HEK293 (cell line): ENCODE results near the gene RIMBP3B.
"Not testable (repeated sequence)": the region's sequence is repeated elsewhere in the genome, so short reads cannot be mapped to it uniquely, and the experiment has no call there.

Experiments used
- MYNN ChIP-seq: fragments of 450-650 bp; formaldehyde crosslinking; IDR thresholded peaks from 2 replicates; pipeline ENCODE4 v1.5.1; 2016; ENCODE audit warnings: missing biosample characterization, missing genetic modification characterization, borderline replicate concordance
- TCF7L2 ChIP-seq: IDR thresholded peaks from 2 replicates; pipeline ENCODE4 v1.6.1; 2011; ENCODE audit warnings: low read depth, mild to moderate bottlenecking, inconsistent platforms, low read length, moderate library complexity, borderline replicate concordance
- ZBTB20 ChIP-seq: fragments of 450-650 bp; formaldehyde crosslinking; IDR thresholded peaks from 2 replicates; pipeline ENCODE4 v1.5.1; 2016; ENCODE audit warnings: missing biosample characterization, missing genetic modification characterization
- ZNF274 ChIP-seq, 2 experiments: fragments of 200-500 bp in 1 of 2; fragments of 450-650 bp in 1 of 2; sonication (Bioruptor generic) in 1 of 2; formaldehyde crosslinking in 1 of 2; IDR thresholded peaks; 2 replicates each; pipeline versions ENCODE4 v1.5.1 to v1.6.1; 2014 to 2016; ENCODE audit warnings: borderline replicate concordance in 1 of 2, inconsistent platforms in 1 of 2, low read length in 1 of 2, missing biosample characterization in 1 of 2, missing genetic modification characterization in 1 of 2
- ZNF473 ChIP-seq: fragments of 450-650 bp; formaldehyde crosslinking; IDR thresholded peaks from 2 replicates; pipeline ENCODE4 v1.5.1; 2017; ENCODE audit warnings: missing biosample characterization, missing genetic modification characterization
- ZNF626 ChIP-seq: fragments of 450-650 bp; sonication (Bioruptor Pico); formaldehyde crosslinking; IDR thresholded peaks from 2 replicates; pipeline ENCODE4 v1.5.1; 2018; ENCODE audit warnings: missing biosample characterization, missing genetic modification characterization, inconsistent platforms
- ZNF658 ChIP-seq: fragments of 450-650 bp; formaldehyde crosslinking; IDR thresholded peaks from 2 replicates; pipeline ENCODE4; 2016; ENCODE audit warnings: missing biosample characterization, missing genetic modification characterization
- TF ChIP-seq, protein P1 (sequence below): sonication (generic); formaldehyde crosslinking; IDR thresholded peaks from 2 replicates; pipeline ENCODE4 v1.8.1; 2022; ENCODE audit warnings: mild to moderate bottlenecking, moderate library complexity, missing genetic modification reagents
- TF ChIP-seq, protein P2 (sequence below): fragments of 450-650 bp; formaldehyde crosslinking; IDR thresholded peaks from 2 replicates; pipeline ENCODE4 v1.5.1; 2016; ENCODE audit warnings: missing biosample characterization, missing genetic modification characterization
- TF ChIP-seq, protein P3 (sequence below): fragments of 450-650 bp; formaldehyde crosslinking; IDR thresholded peaks from 2 replicates; pipeline ENCODE4 v1.5.1; 2017; ENCODE audit warnings: missing biosample characterization, missing genetic modification characterization
- TF ChIP-seq, protein P4 (sequence below): fragments of 450-650 bp; IDR thresholded peaks from 2 replicates; pipeline ENCODE4 v1.5.1; 2018; ENCODE audit warnings: missing biosample characterization, mild to moderate bottlenecking, missing genetic modification characterization
- TF ChIP-seq, protein P5 (sequence below): fragments of 450-650 bp; formaldehyde crosslinking; IDR thresholded peaks from 2 replicates; pipeline ENCODE4 v1.5.1; 2016; ENCODE audit warnings: missing biosample characterization, missing genetic modification characterization
- TF ChIP-seq, protein P6 (sequence below): fragments of 450-650 bp; formaldehyde crosslinking; conservative IDR thresholded peaks from 2 replicates; pipeline ENCODE4 v1.5.1; 2016; ENCODE audit warnings: low read depth, missing biosample characterization, missing genetic modification characterization

DNA sequence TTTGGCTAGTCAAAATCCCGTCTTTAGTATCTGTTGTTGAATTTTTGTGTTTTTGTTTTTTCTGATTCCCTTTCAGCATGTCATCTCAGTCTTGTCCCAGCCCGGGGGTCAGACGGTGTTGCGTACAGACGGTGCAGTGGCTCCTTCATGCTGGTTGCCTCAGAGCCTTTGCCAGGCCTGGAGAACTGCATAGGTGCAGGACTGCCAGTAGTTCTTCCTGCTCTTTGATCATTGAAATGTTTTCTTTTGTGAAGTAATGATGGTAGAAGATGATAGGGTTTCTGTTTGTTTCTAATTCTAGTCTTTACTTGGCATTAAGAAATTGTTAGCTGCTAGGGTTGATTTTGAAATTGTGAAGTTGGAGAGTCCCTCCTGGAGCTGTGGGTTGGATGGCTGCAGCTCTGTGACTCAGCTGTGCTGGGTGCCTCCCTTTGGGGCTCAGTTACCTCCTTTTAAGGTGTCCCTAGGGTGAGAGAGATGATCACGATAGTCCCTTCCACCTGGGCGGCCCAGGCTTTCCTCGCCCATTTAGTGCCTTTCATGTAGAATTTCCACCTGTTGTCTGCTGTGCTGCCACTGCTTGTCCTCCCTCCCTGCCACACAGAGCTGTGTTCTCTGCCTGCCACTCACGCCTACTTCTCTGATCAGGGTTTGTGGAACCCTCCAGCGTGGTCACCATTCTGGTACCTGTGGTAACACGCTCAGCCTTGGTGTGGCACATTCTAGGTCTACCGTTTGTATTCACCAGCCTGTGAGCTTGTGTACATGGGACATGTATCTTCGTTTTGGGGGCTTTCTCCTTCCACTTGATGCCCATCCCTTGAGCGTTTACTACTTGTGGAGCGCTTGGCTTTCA is 51.1 kb downstream of the RIMBP3B start:
- TF ChIP-seq ZBTB20; MYNN (tag by site-specific recombination); ZNF658 (tag by site-specific recombination); ZNF274 (IDR thresholded peaks at IDR 0.05; ENCODE audit: low read length); ZNF274 (tag by site-specific recombination; IDR thresholded peaks at IDR 0.05; ENCODE audit: borderline replicate concordance); ZNF473; TCF7L2; ZNF626 (tag by site-specific recombination): not testable (repeated sequence)
- TF ChIP-seq, protein P1, sequence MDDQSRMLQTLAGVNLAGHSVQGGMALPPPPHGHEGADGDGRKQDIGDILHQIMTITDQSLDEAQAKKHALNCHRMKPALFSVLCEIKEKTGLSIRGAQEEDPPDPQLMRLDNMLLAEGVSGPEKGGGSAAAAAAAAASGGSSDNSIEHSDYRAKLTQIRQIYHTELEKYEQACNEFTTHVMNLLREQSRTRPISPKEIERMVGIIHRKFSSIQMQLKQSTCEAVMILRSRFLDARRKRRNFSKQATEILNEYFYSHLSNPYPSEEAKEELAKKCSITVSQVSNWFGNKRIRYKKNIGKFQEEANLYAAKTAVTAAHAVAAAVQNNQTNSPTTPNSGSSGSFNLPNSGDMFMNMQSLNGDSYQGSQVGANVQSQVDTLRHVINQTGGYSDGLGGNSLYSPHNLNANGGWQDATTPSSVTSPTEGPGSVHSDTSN (CRISPR knock-in tag), result not testable (repeated sequence)
- TF ChIP-seq, protein P2, sequence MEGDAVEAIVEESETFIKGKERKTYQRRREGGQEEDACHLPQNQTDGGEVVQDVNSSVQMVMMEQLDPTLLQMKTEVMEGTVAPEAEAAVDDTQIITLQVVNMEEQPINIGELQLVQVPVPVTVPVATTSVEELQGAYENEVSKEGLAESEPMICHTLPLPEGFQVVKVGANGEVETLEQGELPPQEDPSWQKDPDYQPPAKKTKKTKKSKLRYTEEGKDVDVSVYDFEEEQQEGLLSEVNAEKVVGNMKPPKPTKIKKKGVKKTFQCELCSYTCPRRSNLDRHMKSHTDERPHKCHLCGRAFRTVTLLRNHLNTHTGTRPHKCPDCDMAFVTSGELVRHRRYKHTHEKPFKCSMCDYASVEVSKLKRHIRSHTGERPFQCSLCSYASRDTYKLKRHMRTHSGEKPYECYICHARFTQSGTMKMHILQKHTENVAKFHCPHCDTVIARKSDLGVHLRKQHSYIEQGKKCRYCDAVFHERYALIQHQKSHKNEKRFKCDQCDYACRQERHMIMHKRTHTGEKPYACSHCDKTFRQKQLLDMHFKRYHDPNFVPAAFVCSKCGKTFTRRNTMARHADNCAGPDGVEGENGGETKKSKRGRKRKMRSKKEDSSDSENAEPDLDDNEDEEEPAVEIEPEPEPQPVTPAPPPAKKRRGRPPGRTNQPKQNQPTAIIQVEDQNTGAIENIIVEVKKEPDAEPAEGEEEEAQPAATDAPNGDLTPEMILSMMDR (tag by site-specific recombination), result not testable (repeated sequence)
- TF ChIP-seq, protein P3, sequence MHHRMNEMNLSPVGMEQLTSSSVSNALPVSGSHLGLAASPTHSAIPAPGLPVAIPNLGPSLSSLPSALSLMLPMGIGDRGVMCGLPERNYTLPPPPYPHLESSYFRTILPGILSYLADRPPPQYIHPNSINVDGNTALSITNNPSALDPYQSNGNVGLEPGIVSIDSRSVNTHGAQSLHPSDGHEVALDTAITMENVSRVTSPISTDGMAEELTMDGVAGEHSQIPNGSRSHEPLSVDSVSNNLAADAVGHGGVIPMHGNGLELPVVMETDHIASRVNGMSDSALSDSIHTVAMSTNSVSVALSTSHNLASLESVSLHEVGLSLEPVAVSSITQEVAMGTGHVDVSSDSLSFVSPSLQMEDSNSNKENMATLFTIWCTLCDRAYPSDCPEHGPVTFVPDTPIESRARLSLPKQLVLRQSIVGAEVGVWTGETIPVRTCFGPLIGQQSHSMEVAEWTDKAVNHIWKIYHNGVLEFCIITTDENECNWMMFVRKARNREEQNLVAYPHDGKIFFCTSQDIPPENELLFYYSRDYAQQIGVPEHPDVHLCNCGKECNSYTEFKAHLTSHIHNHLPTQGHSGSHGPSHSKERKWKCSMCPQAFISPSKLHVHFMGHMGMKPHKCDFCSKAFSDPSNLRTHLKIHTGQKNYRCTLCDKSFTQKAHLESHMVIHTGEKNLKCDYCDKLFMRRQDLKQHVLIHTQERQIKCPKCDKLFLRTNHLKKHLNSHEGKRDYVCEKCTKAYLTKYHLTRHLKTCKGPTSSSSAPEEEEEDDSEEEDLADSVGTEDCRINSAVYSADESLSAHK (tag by site-specific recombination), result not testable (repeated sequence)
- TF ChIP-seq, protein P4, sequence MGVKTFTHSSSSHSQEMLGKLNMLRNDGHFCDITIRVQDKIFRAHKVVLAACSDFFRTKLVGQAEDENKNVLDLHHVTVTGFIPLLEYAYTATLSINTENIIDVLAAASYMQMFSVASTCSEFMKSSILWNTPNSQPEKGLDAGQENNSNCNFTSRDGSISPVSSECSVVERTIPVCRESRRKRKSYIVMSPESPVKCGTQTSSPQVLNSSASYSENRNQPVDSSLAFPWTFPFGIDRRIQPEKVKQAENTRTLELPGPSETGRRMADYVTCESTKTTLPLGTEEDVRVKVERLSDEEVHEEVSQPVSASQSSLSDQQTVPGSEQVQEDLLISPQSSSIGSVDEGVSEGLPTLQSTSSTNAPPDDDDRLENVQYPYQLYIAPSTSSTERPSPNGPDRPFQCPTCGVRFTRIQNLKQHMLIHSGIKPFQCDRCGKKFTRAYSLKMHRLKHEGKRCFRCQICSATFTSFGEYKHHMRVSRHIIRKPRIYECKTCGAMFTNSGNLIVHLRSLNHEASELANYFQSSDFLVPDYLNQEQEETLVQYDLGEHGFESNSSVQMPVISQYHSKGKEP (tag by site-specific recombination), result not testable (repeated sequence)
- TF ChIP-seq, protein P5, sequence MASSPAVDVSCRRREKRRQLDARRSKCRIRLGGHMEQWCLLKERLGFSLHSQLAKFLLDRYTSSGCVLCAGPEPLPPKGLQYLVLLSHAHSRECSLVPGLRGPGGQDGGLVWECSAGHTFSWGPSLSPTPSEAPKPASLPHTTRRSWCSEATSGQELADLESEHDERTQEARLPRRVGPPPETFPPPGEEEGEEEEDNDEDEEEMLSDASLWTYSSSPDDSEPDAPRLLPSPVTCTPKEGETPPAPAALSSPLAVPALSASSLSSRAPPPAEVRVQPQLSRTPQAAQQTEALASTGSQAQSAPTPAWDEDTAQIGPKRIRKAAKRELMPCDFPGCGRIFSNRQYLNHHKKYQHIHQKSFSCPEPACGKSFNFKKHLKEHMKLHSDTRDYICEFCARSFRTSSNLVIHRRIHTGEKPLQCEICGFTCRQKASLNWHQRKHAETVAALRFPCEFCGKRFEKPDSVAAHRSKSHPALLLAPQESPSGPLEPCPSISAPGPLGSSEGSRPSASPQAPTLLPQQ (tag by site-specific recombination), result not testable (repeated sequence)
- TF ChIP-seq, protein P6, sequence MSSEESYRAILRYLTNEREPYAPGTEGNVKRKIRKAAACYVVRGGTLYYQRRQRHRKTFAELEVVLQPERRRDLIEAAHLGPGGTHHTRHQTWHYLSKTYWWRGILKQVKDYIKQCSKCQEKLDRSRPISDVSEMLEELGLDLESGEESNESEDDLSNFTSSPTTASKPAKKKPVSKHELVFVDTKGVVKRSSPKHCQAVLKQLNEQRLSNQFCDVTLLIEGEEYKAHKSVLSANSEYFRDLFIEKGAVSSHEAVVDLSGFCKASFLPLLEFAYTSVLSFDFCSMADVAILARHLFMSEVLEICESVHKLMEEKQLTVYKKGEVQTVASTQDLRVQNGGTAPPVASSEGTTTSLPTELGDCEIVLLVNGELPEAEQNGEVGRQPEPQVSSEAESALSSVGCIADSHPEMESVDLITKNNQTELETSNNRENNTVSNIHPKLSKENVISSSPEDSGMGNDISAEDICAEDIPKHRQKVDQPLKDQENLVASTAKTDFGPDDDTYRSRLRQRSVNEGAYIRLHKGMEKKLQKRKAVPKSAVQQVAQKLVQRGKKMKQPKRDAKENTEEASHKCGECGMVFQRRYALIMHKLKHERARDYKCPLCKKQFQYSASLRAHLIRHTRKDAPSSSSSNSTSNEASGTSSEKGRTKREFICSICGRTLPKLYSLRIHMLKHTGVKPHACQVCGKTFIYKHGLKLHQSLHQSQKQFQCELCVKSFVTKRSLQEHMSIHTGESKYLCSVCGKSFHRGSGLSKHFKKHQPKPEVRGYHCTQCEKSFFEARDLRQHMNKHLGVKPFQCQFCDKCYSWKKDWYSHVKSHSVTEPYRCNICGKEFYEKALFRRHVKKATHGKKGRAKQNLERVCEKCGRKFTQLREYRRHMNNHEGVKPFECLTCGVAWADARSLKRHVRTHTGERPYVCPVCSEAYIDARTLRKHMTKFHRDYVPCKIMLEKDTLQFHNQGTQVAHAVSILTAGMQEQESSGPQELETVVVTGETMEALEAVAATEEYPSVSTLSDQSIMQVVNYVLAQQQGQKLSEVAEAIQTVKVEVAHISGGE (tag by site-specific recombination), result not testable (repeated sequence)
